Cardiac muscle cell (in vitro differentiated cells and primary cell): ENCODE data around the gene MPPED2. TPM values are rescaled to one million over a fixed set of nuclear protein-coding genes. Genes with fewer than 3 reads are reported as not detected.

Source experiments
- DNase-seq, 2 donors: peaks; one replicate each; pipeline versions ENCODE4 v3.0.0 to v3.0.0-alpha.2; 2010 to 2017; ENCODE audit warnings: low read depth in 1 of 2, low spot score in 1 of 2
- H3K27ac ChIP-seq: fragments of 200-600 bp; sonication (generic); 2 replicates; pipeline ENCODE4 v1.5.1; 2016
- H3K27me3 ChIP-seq: fragments of 200-600 bp; sonication (generic); 2 replicates; pipeline ENCODE4 v1.6.0; 2016; ENCODE audit warnings: control low read depth
- H3K36me3 ChIP-seq: fragments of 200-600 bp; sonication (generic); 2 replicates; pipeline ENCODE4 v1.5.1; 2016; ENCODE audit warnings: control low read depth
- H3K4me1 ChIP-seq: fragments of 200-600 bp; sonication (generic); 2 replicates; pipeline ENCODE4 v1.8.1; 2017; ENCODE audit warnings: low read depth, mild to moderate bottlenecking, mixed run types
- H3K4me3 ChIP-seq: fragments of 200-600 bp; sonication (generic); 2 replicates; pipeline ENCODE4 v1.5.1; 2016; ENCODE audit warnings: mild to moderate bottlenecking
- H3K9me3 ChIP-seq: fragments of 200-600 bp; sonication (generic); 2 replicates; pipeline ENCODE4 v1.5.1; 2017; ENCODE audit warnings: low read depth, mild to moderate bottlenecking, control low read depth
- polyA plus RNA-seq: library from polyadenylated mRNA; unstranded; fragments of >200 nt; fragmentation: Nextera tagmentation; extraction: Ambion mirVana; gene quantifications from 2 replicates; pipeline ENCODE4 v1.2.1, GENCODE V29; 2016
- total RNA-seq: library from RNA; depleted of rRNA; stranded (reverse); fragments of >200 nt; gene quantifications from 2 replicates; pipeline ENCODE4 v1.2.3, GENCODE V29; 2016
- TF ChIP-seq, protein P1 (sequence below): IDR thresholded peaks from 2 replicates; pipeline ENCODE4 v1.5.1; 2012; ENCODE audit warnings: low read depth, mild to moderate bottlenecking, low read length

The MPPED2 gene
- total and polyA plus RNA-seq, 2 experiments from 2014 or later, result 32.5 to 54.4 TPM

DNA sequence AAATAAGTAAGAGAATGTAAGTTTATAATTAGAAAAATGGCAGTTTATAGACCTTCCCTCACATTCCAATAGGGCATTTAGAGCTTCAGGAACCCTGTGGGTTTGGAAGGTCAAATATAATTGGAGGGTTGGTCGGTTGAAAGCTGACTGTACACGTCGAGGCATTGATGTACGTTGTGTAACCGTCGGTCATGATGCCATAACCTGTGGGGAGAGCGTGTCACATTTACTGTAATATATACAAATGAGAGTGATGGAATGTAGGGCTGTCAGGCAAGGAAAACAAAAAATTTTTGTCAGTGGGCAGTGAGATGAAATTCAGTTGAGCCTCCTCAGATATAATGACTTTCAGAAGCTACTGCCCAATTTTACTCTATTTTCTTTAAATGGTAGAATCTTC, 174.8 kb downstream of the MPPED2 start:
- TF ChIP-seq, protein P1, sequence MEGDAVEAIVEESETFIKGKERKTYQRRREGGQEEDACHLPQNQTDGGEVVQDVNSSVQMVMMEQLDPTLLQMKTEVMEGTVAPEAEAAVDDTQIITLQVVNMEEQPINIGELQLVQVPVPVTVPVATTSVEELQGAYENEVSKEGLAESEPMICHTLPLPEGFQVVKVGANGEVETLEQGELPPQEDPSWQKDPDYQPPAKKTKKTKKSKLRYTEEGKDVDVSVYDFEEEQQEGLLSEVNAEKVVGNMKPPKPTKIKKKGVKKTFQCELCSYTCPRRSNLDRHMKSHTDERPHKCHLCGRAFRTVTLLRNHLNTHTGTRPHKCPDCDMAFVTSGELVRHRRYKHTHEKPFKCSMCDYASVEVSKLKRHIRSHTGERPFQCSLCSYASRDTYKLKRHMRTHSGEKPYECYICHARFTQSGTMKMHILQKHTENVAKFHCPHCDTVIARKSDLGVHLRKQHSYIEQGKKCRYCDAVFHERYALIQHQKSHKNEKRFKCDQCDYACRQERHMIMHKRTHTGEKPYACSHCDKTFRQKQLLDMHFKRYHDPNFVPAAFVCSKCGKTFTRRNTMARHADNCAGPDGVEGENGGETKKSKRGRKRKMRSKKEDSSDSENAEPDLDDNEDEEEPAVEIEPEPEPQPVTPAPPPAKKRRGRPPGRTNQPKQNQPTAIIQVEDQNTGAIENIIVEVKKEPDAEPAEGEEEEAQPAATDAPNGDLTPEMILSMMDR, result no peak
- DNase-seq, result no peak

DNA sequence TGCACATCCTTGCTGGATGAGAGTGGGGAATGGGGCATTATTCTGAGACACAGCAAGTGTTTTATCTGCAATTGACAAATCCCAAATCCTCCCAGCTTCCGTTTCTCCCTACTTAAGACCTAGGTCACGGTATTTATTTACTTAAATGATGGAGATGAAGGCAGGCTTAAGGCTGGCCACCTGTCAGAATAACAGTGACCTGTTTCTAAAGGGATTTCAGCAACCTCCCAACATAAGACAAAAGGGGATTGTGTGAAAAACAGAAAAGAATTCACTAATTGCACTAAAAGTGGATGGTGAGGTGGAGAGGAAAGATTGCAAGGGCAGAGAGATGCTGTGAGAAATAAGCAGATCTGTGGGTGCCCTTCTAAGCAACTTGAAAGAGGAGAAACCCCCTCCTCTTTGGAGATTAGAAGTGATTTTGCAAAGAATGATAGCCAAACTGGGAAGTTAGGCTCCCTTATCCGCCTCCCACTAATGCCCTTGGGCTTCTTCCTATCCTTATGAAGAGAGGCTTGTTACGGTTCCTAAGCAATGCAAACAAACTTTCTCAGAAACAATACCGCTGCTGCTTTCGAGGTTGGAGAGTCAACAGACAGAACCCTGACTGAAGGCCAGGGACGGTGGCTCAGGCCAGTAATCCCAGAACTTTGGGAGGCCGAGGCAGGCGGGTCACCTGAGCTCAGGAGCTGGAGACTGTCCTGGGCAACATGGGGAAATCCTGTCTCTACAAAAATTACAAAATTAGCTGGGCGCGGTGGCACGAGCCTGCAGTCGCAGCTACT, 179.0 kb downstream of the MPPED2 start:
- H3K27ac ChIP-seq, result no peak overlapping the region
- DNase-seq, result no peak
- peaks cover 2% of the 10 kb centered on the region for H3K4me1 ChIP-seq
- H3K36me3 ChIP-seq, result peaks cover 5% of the 10 kb centered on the region
- no peaks in the 10 kb centered on the region for H3K9me3 ChIP-seq
- TF ChIP-seq, protein P1, result no peak
- no peaks in the 10 kb centered on the region for H3K27me3 ChIP-seq
- no peak overlapping the region for H3K4me3 ChIP-seq

More for the DNA sequence above, 174.8 kb downstream of the MPPED2 start:
- peaks cover 20% of the 10 kb centered on the region for H3K4me1 ChIP-seq
- no peaks in the 10 kb centered on the region for H3K27me3 ChIP-seq
- H3K9me3 ChIP-seq, result no peaks in the 10 kb centered on the region
- H3K4me3 ChIP-seq, result no peak overlapping the region
- H3K36me3 ChIP-seq, result peaks cover 6% of the 10 kb centered on the region
- no peak overlapping the region for H3K27ac ChIP-seq

DNA sequence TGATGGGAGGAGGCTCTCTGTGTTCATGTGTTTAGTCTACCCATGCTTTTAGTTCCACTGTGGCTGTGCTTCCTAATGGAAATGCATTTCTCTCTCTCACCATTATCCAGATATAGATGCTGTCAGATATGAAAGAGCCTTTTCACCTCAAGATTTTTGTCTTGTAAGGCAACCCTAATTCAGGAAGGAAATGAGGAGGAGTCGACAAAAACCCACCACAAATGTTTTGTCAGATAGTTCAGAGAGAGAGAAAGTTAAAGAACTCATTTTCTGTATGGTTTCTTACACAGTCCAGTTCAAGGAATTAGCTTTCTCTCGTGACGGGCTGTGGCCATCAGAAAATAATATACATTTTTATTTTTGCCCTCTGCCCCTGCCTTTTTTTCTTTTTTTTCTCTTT, 180.8 kb downstream of the MPPED2 start:
- Histone ChIP-seq H3K4me3 (no peak overlapping the region), H3K36me3 (no peaks in the 10 kb centered on the region), H3K27ac (no peak overlapping the region), H3K9me3 (no peaks in the 10 kb centered on the region), H3K4me1 (no peaks in the 10 kb centered on the region), H3K27me3 (no peaks in the 10 kb centered on the region)
- DNase-seq, result no peak
- TF ChIP-seq, protein P1, result no peak

DNA sequence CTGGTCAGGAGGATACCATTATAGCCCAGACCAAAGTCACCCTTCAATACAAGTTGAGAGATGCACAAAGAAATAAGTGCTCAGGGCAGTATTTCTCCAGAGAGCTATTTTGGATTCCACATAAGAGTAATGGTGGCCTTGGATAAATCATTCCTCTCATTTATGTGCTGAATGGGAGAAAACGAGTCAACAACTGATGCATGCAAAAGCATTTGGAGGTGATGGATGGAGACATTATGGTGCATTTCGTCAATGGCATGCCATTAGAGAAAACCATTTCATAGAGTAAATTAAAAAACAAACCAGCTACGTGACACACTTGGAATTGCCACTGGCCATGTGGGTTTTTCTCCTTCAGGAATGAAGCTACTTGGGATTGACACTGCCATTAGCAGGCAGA, 182.0 kb downstream of the MPPED2 start:
- Histone ChIP-seq H3K27me3 (no peaks in the 10 kb centered on the region), H3K4me1 (no peaks in the 10 kb centered on the region), H3K27ac (no peak overlapping the region), H3K36me3 (no peaks in the 10 kb centered on the region), H3K9me3 (no peaks in the 10 kb centered on the region), H3K4me3 (no peak overlapping the region)
- TF ChIP-seq, protein P1, result no peak
- DNase-seq, result no peak

DNA sequence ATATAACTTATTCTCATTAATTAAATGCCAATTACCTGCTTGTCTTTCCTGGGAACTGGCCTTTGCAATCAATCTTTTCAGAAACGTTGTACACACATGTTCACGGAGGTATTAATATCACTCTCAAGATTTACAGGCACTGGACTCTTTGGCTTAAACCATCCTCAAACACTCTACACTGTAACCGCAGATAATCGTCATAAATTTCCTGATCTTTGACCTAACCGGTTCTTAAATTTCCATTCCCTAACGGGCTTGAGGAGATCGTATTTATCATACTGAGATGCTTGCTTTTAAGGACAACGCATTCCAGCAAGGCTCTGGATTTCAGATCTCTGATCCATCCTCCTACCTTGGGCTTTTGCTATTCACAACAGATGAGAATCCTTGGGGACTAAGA, 190.4 kb downstream of the MPPED2 start:
- TF ChIP-seq, protein P1, result no peak
- Histone ChIP-seq H3K4me1 (peaks cover 9% of the 10 kb centered on the region), H3K27ac (no peak overlapping the region), H3K27me3 (no peaks in the 10 kb centered on the region), H3K4me3 (no peak overlapping the region), H3K9me3 (no peaks in the 10 kb centered on the region), H3K36me3 (no peaks in the 10 kb centered on the region)
- DNase-seq, result no peak
